AG04449 (cell line): ENCODE data around the gene MINDY4.
A peak's percentile ranks its signal among the peaks of the same experiment; 100 is the strongest.

Experiments used
- CTCF ChIA-PET: fragments of 350-600 bp; formaldehyde crosslinking; extraction: SDS; loops from one replicate; lab custom pipeline; 2021; ENCODE audit warnings: antibody characterized with exemption; lab: Yijun Ruan, JAX
- POLR2A ChIA-PET: fragments of 400-600, 350-600 bp; formaldehyde crosslinking; extraction: SDS; loops from one replicate; lab custom pipeline; 2020; ENCODE audit warnings: antibody characterized with exemption, inconsistent platforms; lab: Yijun Ruan, JAX
- DNase-seq: peaks from one replicate; pipeline ENCODE4 v3.0.0-alpha.2; 2010; ENCODE audit warnings: low read depth, low spot score
- H3K4me3 ChIP-seq: 2 replicates; pipeline ENCODE4 v1.5.1; 2011; ENCODE audit warnings: low read depth, mild to moderate bottlenecking, control low read depth, low read length
- CTCF ChIP-seq: IDR thresholded peaks from one replicate; pipeline ENCODE4 v1.5.1; 2011; ENCODE audit warnings: mild to moderate bottlenecking, moderate library complexity, low read length, control low read depth, inconsistent platforms; ENCODE audit not compliant: insufficient read depth; ENCODE audit errors: missing control alignments

MINDY4 gene

GRCh38 chr7:30761214-30762156 is 9.7 kb upstream of the MINDY4 start:
- ChIA-PET POLR2A (no interaction called here), CTCF (interaction anchor here (1.3 to 2.0 kb wide), 2 partner anchors 21 to 361 kb away, joined by 3 to 10 read pairs; no protein-coding TSS in a partner anchor)
- no peak for DNase-seq
- no peak for TF ChIP-seq CTCF
- no peak overlapping the region for H3K4me3 ChIP-seq

- POLR2A ChIA-PET = no interaction called here
- no peak for TF ChIP-seq CTCF
- peak; percentile 59 for DNase-seq
These were observed 6.9 kb upstream of the MINDY4 start for GRCh38 chr7:30764030-30764975.

GRCh38 chr7:30765408-30765807 is 5.8 kb upstream of the MINDY4 start:
- DNase-seq = no peak
- TF ChIP-seq CTCF = no peak
- POLR2A ChIA-PET = no interaction called here
- CTCF ChIA-PET = interaction anchor here (2.6 kb wide), 1 partner anchor 25 kb away, joined by 17 read pairs; no protein-coding TSS in a partner anchor
- H3K4me3 ChIP-seq = no peak overlapping the region

More at GRCh38 chr7:30764030-30764975, 6.9 kb upstream of the MINDY4 start:
- CTCF ChIA-PET = interaction anchor here (1.1 to 2.6 kb wide), 2 partner anchors 24 to 358 kb away, joined by 4 to 17 read pairs; no protein-coding TSS in a partner anchor
- H3K4me3 ChIP-seq = no peak overlapping the region

GRCh38 chr7:30770845-30771173 is 408 bp upstream of the MINDY4 start:
- POLR2A ChIA-PET = interaction anchor here (1.1 kb wide), 1 partner anchor 18 kb away, joined by 3 read pairs; no protein-coding TSS in a partner anchor
- CTCF ChIA-PET = interaction anchor here (1.5 to 3.6 kb wide), 3 partner anchors 10 to 30 kb away, joined by 4 to 17 read pairs (median 5); no protein-coding TSS in a partner anchor
- H3K4me3 ChIP-seq = peak overlapping the region; percentile 74
- no peak for TF ChIP-seq CTCF
- DNase-seq = no peak

GRCh38 chr7:30771880-30772425 is 736 bp downstream of the MINDY4 start:
- ChIA-PET POLR2A (interaction anchor here (1.1 kb wide), 1 partner anchor 17 kb away, joined by 3 read pairs; no protein-coding TSS in a partner anchor), CTCF (interaction anchor here (0.9 to 1.5 kb wide), 5 partner anchors 9 to 211 kb away, joined by 3 to 5 read pairs (median 4); no protein-coding TSS in a partner anchor)
- H3K4me3 ChIP-seq = peak overlapping the region; percentile 74
- DNase-seq = no peak
- no peak for TF ChIP-seq CTCF
